Colonic mucosa (tissue), 4 donors: ENCODE measurements around the gene PLXNA4. TPM values are rescaled to one million over a fixed set of nuclear protein-coding genes. Genes with fewer than 3 reads are reported as not detected.

Experiments
- DNase-seq: peaks from one replicate; pipeline ENCODE4 v3.0.0-alpha.2; 2020
- H3K27ac ChIP-seq: fragments of 200-600 bp; one replicate; pipeline ENCODE4 v1.8.0; 2021
- H3K27me3 ChIP-seq: fragments of 200-600 bp; one replicate; pipeline ENCODE4 v1.8.0; 2021
- H3K36me3 ChIP-seq: fragments of 200-600 bp; one replicate; pipeline ENCODE4 v1.8.0; 2021
- H3K4me1 ChIP-seq: fragments of 200-600 bp; one replicate; pipeline ENCODE4 v1.8.0; 2021; ENCODE audit warnings: mild to moderate bottlenecking
- H3K4me3 ChIP-seq: fragments of 200-600 bp; one replicate; pipeline ENCODE4 v1.8.0; 2021
- H3K9ac ChIP-seq, 2 donors: one replicate each; pipeline ENCODE4 v1.7.0; 2013; ENCODE audit warnings: control low read depth in 2 of 2, low read depth in 2 of 2, low read length in 2 of 2
- H3K9me3 ChIP-seq: fragments of 200-600 bp; one replicate; pipeline ENCODE4 v1.8.0; 2021
- intact Hi-C: fragments of 100-400 bp; cut with DNase I; formaldehyde crosslinking; loops from one replicate; pipeline ENCODE4 v1.14.1; 2022
- total RNA-seq, 2 donors: library from RNA; stranded (reverse); fragmentation: NEBNext Ultra II Directional in 1 of 2; extraction: Animal tissue kit (Norgen Biotek cat#: 25700) in 1 of 2; gene quantifications; one replicate each; pipeline ENCODE4 v1.2.1, GENCODE V29; 2021
- TF ChIP-seq, protein P1 (sequence below): fragments of 200-600 bp; IDR thresholded peaks from one replicate; pipeline ENCODE4 v1.8.0; 2022; ENCODE audit warnings: antibody characterized with exemption, mild to moderate bottlenecking
- donor health status: healthy.
- donor health status: DM: no; HTN: no; CAD: no.
- donor health status: DM: no; HTN: no; CAD: no.

Gene PLXNA4
- total RNA-seq, 2 donors from 2014 or later = 0.15 to 0.77 TPM

DNA sequence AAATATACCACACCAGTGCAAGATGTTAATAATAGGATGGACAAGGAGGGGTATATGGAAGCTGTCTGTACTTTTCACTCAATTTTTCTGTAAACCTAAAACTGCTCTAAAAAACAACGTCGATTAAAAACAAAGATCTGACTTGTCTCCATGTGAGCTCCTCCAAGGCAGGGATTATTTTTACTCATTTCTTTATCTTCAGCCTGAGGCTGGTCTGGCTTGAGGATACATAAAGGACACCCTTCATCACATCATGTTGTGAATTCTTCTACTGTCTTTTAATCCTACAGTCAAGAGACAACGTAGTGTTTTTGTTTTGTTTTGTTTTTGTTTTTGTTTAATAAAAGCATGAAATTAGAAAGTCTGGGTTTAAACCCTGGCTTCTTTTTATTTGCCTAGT, 486.9 kb downstream of the PLXNA4 start:
- TF ChIP-seq, protein P1, sequence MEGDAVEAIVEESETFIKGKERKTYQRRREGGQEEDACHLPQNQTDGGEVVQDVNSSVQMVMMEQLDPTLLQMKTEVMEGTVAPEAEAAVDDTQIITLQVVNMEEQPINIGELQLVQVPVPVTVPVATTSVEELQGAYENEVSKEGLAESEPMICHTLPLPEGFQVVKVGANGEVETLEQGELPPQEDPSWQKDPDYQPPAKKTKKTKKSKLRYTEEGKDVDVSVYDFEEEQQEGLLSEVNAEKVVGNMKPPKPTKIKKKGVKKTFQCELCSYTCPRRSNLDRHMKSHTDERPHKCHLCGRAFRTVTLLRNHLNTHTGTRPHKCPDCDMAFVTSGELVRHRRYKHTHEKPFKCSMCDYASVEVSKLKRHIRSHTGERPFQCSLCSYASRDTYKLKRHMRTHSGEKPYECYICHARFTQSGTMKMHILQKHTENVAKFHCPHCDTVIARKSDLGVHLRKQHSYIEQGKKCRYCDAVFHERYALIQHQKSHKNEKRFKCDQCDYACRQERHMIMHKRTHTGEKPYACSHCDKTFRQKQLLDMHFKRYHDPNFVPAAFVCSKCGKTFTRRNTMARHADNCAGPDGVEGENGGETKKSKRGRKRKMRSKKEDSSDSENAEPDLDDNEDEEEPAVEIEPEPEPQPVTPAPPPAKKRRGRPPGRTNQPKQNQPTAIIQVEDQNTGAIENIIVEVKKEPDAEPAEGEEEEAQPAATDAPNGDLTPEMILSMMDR = no peak
- Histone ChIP-seq H3K27ac (no peak overlapping the region), H3K4me3 (no peak overlapping the region), H3K9ac (no peak overlapping the region), H3K9me3 (no peaks in the 10 kb centered on the region), H3K4me1 (no peaks in the 10 kb centered on the region), H3K27me3 (no peaks in the 10 kb centered on the region), H3K36me3 (no peaks in the 10 kb centered on the region)
- no peak for DNase-seq
- intact Hi-C loops = no loop called here

DNA sequence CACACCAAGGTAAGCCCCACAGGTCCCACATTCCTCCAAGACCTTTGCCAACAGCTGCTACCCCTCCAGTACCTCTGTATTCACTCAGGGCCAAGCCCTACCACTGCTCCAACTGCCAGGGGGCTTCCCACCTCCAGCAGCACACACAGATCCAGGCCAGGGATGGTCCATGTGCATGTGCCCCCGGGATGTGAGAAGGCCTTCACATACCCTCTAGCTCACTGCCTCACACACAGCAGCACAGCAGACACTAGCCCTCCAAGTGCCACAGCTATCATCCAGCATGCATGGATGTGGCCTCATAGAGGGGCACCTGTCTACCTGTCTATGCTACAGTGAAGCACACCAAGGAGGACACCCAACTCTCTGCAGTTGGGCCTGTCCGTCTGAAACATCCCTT, 488.8 kb downstream of the PLXNA4 start:
- Histone ChIP-seq H3K27me3 (no peaks in the 10 kb centered on the region), H3K27ac (no peak overlapping the region), H3K4me3 (no peak overlapping the region), H3K4me1 (no peaks in the 10 kb centered on the region), H3K9me3 (no peaks in the 10 kb centered on the region), H3K9ac (no peak overlapping the region), H3K36me3 (no peaks in the 10 kb centered on the region)
- TF ChIP-seq, protein P1 = no peak
- intact Hi-C loops = no loop called here
- no peak for DNase-seq

DNA sequence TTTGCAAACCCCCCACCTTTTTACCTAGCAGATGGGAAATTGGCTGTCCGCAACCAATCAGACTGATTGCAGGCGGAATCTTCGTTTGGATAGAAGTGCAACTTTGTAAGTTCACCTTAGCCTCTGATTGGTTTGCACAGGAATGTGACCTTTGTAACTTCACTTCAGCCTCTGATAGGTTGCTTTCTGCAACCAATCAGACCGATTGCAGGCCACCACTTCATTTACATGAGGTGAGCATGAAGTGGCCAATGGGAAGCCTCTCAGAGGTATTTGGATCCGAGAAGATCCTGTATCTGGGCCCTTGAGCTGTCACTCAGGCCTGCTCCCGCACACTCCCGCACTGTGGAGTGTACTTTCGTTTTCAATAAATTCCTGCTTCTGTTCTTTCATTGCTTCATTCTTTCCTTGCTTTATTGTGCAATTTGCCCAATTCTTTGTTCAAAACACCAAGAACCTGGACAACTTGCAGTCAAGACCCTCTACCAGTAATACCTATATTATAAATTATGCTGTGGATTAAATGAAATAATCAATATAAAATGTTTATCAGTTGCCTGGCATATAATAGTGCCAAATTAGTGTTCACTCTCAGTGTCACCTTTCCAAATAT, 491.4 kb downstream of the PLXNA4 start:
- H3K36me3 ChIP-seq = no peaks in the 10 kb centered on the region
- no peaks in the 10 kb centered on the region for H3K4me1 ChIP-seq
- intact Hi-C loops = no loop called here
- TF ChIP-seq, protein P1 = no peak
- H3K9ac ChIP-seq = no peak overlapping the region
- no peak overlapping the region for H3K27ac ChIP-seq
- no peak for DNase-seq
- H3K4me3 ChIP-seq = no peak overlapping the region
- no peaks in the 10 kb centered on the region for H3K9me3 ChIP-seq
- no peaks in the 10 kb centered on the region for H3K27me3 ChIP-seq

DNA sequence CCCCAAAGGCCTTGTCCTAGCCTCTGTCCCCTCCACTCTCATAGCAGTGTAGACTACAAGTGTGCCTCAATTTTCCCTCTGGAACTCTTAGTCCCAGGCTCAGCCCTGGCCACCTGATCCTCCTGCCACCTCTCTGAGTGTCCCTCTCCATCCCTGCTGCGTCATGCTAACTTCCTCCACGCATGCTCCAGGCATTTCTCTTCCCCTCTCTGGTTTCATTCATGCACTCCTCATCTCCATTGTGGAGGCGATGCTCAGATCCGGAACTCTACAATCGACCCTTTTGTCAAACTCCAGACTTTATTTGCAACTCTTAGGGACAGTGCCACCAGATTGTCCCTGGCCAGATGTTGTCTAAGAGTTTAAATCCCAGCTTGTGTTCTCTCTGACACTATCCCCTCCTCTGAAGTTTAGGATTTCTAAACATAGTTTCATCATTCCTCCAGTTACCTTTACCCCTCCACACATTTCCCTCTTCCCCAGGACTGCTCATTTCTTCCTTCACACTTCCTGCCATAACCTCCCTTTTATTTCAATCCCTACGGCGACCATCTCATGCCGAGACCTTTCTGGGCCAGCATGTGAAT, 492.6 kb downstream of the PLXNA4 start:
- no peaks in the 10 kb centered on the region for H3K27me3 ChIP-seq
- DNase-seq = no peak
- no peak overlapping the region for H3K27ac ChIP-seq
- H3K9me3 ChIP-seq = no peaks in the 10 kb centered on the region
- H3K4me1 ChIP-seq = no peaks in the 10 kb centered on the region
- intact Hi-C loops = no loop called here
- TF ChIP-seq, protein P1 = no peak
- H3K9ac ChIP-seq = no peak overlapping the region
- H3K4me3 ChIP-seq = no peak overlapping the region
- no peaks in the 10 kb centered on the region for H3K36me3 ChIP-seq

DNA sequence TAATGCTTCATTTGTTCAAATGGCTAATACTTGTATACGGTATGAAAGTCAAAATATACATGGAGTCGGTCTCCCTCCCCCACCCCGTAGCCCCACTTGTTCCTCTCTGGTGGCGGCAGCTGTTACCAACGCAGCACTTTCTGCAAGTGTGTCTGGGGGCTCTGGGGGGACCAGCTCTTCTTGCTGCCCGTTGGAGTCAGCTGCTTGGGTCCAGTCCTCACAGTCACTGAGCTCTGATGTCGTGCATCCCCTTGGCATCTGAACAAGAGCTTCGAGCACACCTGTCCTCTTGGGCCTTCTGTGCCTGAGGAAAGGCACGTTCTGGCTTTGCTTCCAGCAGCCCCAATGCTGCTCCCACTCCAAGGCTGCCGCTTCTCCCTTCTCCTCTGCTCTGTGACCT, 493.1 kb downstream of the PLXNA4 start:
- Histone ChIP-seq H3K4me1 (no peaks in the 10 kb centered on the region), H3K9ac (no peak overlapping the region), H3K9me3 (no peaks in the 10 kb centered on the region), H3K36me3 (no peaks in the 10 kb centered on the region), H3K4me3 (no peak overlapping the region), H3K27me3 (no peaks in the 10 kb centered on the region), H3K27ac (no peak overlapping the region)
- TF ChIP-seq, protein P1 = no peak
- intact Hi-C loops = no loop called here
- no peak for DNase-seq
